Smooth muscle cell (in vitro differentiated cells): Measurements from ENCODE around the gene UGT1A4. TPM values are rescaled to one million over a fixed set of nuclear protein-coding genes. Genes with fewer than 3 reads are reported as not detected.

Experiments used
- DNase-seq: peaks from one replicate; lab custom pipeline; 2025; ENCODE audit not compliant: unreplicated experiment; lab: John Stamatoyannopoulos, UW
- H2AFZ ChIP-seq: fragments of 200-600 bp; sonication (generic); 2 replicates; pipeline ENCODE4 v1.6.0; 2016; ENCODE audit warnings: antibody characterized with exemption, low read depth, mild to moderate bottlenecking
- H3F3A ChIP-seq: fragments of 200-600 bp; sonication (generic); 2 replicates; pipeline ENCODE4 v1.6.0; 2017; ENCODE audit warnings: antibody characterized with exemption, low read depth
- H3K27ac ChIP-seq: fragments of 200-600 bp; sonication (generic); 2 replicates; pipeline ENCODE4 v1.5.1; 2016; ENCODE audit warnings: low read depth, mild to moderate bottlenecking
- H3K27me3 ChIP-seq: fragments of 200-600 bp; sonication (generic); 2 replicates; pipeline ENCODE4 v1.6.1; 2016; ENCODE audit warnings: low read depth, mild to moderate bottlenecking
- H3K36me3 ChIP-seq: fragments of 200-600 bp; sonication (generic); 2 replicates; pipeline ENCODE4 v1.5.1; 2016; ENCODE audit warnings: low read depth
- H3K4me1 ChIP-seq: fragments of 200-600 bp; sonication (generic); 2 replicates; pipeline ENCODE4 v1.5.1; 2016; ENCODE audit warnings: low read depth
- H3K4me2 ChIP-seq: fragments of 200-600 bp; sonication (generic); 2 replicates; pipeline ENCODE4 v1.6.0; 2016; ENCODE audit warnings: mild to moderate bottlenecking
- H3K4me3 ChIP-seq: fragments of 200-600 bp; sonication (generic); 2 replicates; pipeline ENCODE4 v1.5.1; 2016; ENCODE audit warnings: mild to moderate bottlenecking
- H3K79me2 ChIP-seq: fragments of 200-600 bp; sonication (generic); 2 replicates; pipeline ENCODE4 v1.6.0; 2016; ENCODE audit warnings: low read depth, mild to moderate bottlenecking
- H3K9ac ChIP-seq: fragments of 200-600 bp; sonication (generic); 2 replicates; pipeline ENCODE4 v1.6.0; 2016; ENCODE audit warnings: low read depth
- H3K9me3 ChIP-seq: fragments of 200-600 bp; sonication (generic); replicated peaks from 2 replicates; pipeline ENCODE4 v1.5.1; 2016; ENCODE audit warnings: low read depth
- H4K20me1 ChIP-seq: fragments of 200-600 bp; sonication (generic); 2 replicates; pipeline ENCODE4 v1.6.0; 2016; ENCODE audit warnings: low read depth
- CTCF ChIP-seq: fragments of 200-600 bp; sonication (generic); IDR thresholded peaks from 2 replicates; pipeline ENCODE4 v1.5.1; 2017; ENCODE audit warnings: borderline replicate concordance, mild to moderate bottlenecking, antibody characterized with exemption; ENCODE audit not compliant: insufficient read depth, poor library complexity, severe bottlenecking
- WGBS: methylation state at CpG from one replicate; pipeline ENCODE4 v1.1.7; 2016; ENCODE audit warnings: low lambda C conversion rate; 5-methylcytosine and 5-hydroxymethylcytosine counted together
- polyA plus RNA-seq: library from polyadenylated mRNA; unstranded; fragments of >200 nt; fragmentation: Nextera tagmentation; extraction: Ambion mirVana; gene quantifications from 2 replicates; pipeline ENCODE4 v1.2.1, GENCODE V29; 2016
- total RNA-seq: library from RNA; depleted of rRNA; stranded (reverse); fragments of >200 nt; gene quantifications from 2 replicates; pipeline ENCODE4 v1.2.3, GENCODE V29; 2014

The UGT1A4 gene
- total and polyA plus RNA-seq, 2 experiments from 2014 or later = not detected

GRCh38 chr2:233799087-233799665 lies 80.6 kb downstream of the UGT1A4 start:
- Histone ChIP-seq H3K9me3 (no peaks in the 10 kb centered on the region), H4K20me1 (no peaks in the 10 kb centered on the region), H3K27me3 (no peaks in the 10 kb centered on the region), H2AFZ (no peak overlapping the region), H3K4me1 (no peaks in the 10 kb centered on the region), H3K36me3 (no peaks in the 10 kb centered on the region), H3K27ac (no peak overlapping the region), H3K79me2 (no peaks in the 10 kb centered on the region), H3K4me3 (no peak overlapping the region), H3K4me2 (no peak overlapping the region), H3F3A (no peaks in the 10 kb centered on the region), H3K9ac (no peak overlapping the region)
- no peak for TF ChIP-seq CTCF
- no peak for DNase-seq
- 67% methylated on average over 7 of the region's 7 CpGs for whole genome bisulfite sequencing

DNA sequence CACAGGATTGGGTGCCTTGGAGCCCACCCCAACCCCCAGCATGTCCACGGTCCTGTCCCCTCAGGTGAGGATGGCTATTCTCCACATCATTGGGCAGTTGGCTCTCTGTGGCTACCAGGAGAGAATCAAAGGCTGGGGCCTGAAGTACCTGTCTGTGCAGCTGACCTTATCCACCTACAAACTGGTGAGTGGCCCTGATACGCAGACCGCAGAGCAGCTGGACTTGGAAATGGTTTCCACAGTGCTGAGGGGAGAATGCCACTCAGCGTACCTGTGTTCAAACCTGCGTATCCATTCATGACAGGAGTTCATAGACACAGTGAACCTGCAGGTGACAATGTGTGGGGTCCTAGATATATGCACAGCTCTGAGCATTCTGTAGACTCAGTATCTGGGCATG lies 81.2 kb downstream of the UGT1A4 start:
- Histone ChIP-seq H2AFZ (no peak overlapping the region), H4K20me1 (no peaks in the 10 kb centered on the region), H3K79me2 (no peaks in the 10 kb centered on the region), H3K36me3 (no peaks in the 10 kb centered on the region), H3K4me3 (no peak overlapping the region), H3K9me3 (no peaks in the 10 kb centered on the region), H3K4me1 (no peaks in the 10 kb centered on the region), H3F3A (no peaks in the 10 kb centered on the region), H3K4me2 (no peak overlapping the region), H3K9ac (no peak overlapping the region), H3K27me3 (no peaks in the 10 kb centered on the region), H3K27ac (no peak overlapping the region)
- WGBS = 55% methylated on average over 5 of the region's 5 CpGs
- no peak for TF ChIP-seq CTCF
- no peak for DNase-seq

- Histone ChIP-seq H3K79me2 (no peaks in the 10 kb centered on the region), H3K9ac (no peak overlapping the region)
Measured at GRCh38 chr2:233800208-233800607, 81.7 kb downstream of the UGT1A4 start.

More at GRCh38 chr2:233800208-233800607, 81.7 kb downstream of the UGT1A4 start:
- Histone ChIP-seq H2AFZ (no peak overlapping the region), H3F3A (no peaks in the 10 kb centered on the region), H3K36me3 (no peaks in the 10 kb centered on the region), H3K27ac (no peak overlapping the region), H3K4me2 (no peak overlapping the region), H3K27me3 (no peaks in the 10 kb centered on the region), H4K20me1 (no peaks in the 10 kb centered on the region), H3K4me3 (no peak overlapping the region), H3K4me1 (no peaks in the 10 kb centered on the region), H3K9me3 (no peaks in the 10 kb centered on the region)
- DNase-seq = no peak
- 72% methylated on average over 7 of the region's 7 CpGs for WGBS
- no peak for TF ChIP-seq CTCF
